Measurements from ENCODE around the gene PRDM16.

The PRDM16 gene

GRCh38 chr1:3397311-3397710 lies 328.3 kb downstream of the PRDM16 start:
- H3K4me3 ChIP-seq (ENCODE audit: low read length, poor library complexity, severe bottlenecking) = no peak overlapping the region
- TF ChIP-seq EZH2phosphoT487 (IDR thresholded peaks at IDR 0.05; ENCODE audit: borderline replicate concordance) (no peak), CTCF (conservative IDR thresholded peaks at IDR 0.05; ENCODE audit: low read length) (no peak)
- no peaks in the 10 kb centered on the region for H3F3A ChIP-seq (ENCODE audit: low read depth)
- no peak overlapping the region for H3K4me2 ChIP-seq (ENCODE audit: low read depth, low read length, poor library complexity, severe bottlenecking)
- H3K9me3 ChIP-seq (ENCODE audit: insufficient read depth, low read depth, low read length) = no peaks in the 10 kb centered on the region
- no peaks in the 10 kb centered on the region for H3K9me2 ChIP-seq (replicated peaks; ENCODE audit: low read depth, low read length)
- no peak overlapping the region for H2AFZ ChIP-seq (ENCODE audit: low read length)
- H3K27me3 ChIP-seq (ENCODE audit: insufficient read depth, low read length, poor library complexity, severe bottlenecking) = no peaks in the 10 kb centered on the region
- H4K20me1 ChIP-seq (ENCODE audit: insufficient read depth, low read length, poor library complexity, severe bottlenecking) = no peaks in the 10 kb centered on the region
- H3K79me2 ChIP-seq (ENCODE audit: insufficient read depth, low read length) = no peaks in the 10 kb centered on the region
- peaks cover 4% of the 10 kb centered on the region; the same call in 1 of the 2 replicates for H3K36me3 ChIP-seq (ENCODE audit: insufficient read depth, low read length)
- no peak overlapping the region for H3K9ac ChIP-seq (ENCODE audit: low read depth, low read length, poor library complexity, severe bottlenecking)
- H3K4me1 ChIP-seq (ENCODE audit: insufficient read depth, low read length, poor library complexity, severe bottlenecking) = no peaks in the 10 kb centered on the region

GRCh38 chr1:3398396-3399140 lies 329.6 kb downstream of the PRDM16 start:
- Histone ChIP-seq H3K27me3 (ENCODE audit: insufficient read depth, low read length, poor library complexity, severe bottlenecking) (no peaks in the 10 kb centered on the region), H3K9me2 (replicated peaks; ENCODE audit: low read depth, low read length) (no peaks in the 10 kb centered on the region), H3K4me3 (ENCODE audit: low read length, poor library complexity, severe bottlenecking) (no peak overlapping the region), H3K36me3 (ENCODE audit: insufficient read depth, low read length) (peaks cover 4% of the 10 kb centered on the region; the same call in 1 of the 2 replicates), H3K79me2 (ENCODE audit: insufficient read depth, low read length) (no peaks in the 10 kb centered on the region), H3K9me3 (ENCODE audit: insufficient read depth, low read depth, low read length) (no peaks in the 10 kb centered on the region), H4K20me1 (ENCODE audit: insufficient read depth, low read length, poor library complexity, severe bottlenecking) (no peaks in the 10 kb centered on the region), H2AFZ (ENCODE audit: low read length) (no peak overlapping the region), H3F3A (ENCODE audit: low read depth) (no peaks in the 10 kb centered on the region), H3K4me2 (ENCODE audit: low read depth, low read length, poor library complexity, severe bottlenecking) (no peak overlapping the region), H3K4me1 (ENCODE audit: insufficient read depth, low read length, poor library complexity, severe bottlenecking) (no peaks in the 10 kb centered on the region), H3K9ac (ENCODE audit: low read depth, low read length, poor library complexity, severe bottlenecking) (no peak overlapping the region)
- TF ChIP-seq EZH2phosphoT487 (IDR thresholded peaks at IDR 0.05; ENCODE audit: borderline replicate concordance) = no peak
- TF ChIP-seq CTCF (conservative IDR thresholded peaks at IDR 0.05; ENCODE audit: low read length) = no peak

- no peaks in the 10 kb centered on the region for H4K20me1 ChIP-seq (ENCODE audit: insufficient read depth, low read length, poor library complexity, severe bottlenecking)
- no peaks in the 10 kb centered on the region for H3F3A ChIP-seq (ENCODE audit: low read depth)
- no peaks in the 10 kb centered on the region for H3K27me3 ChIP-seq (ENCODE audit: insufficient read depth, low read length, poor library complexity, severe bottlenecking)
- peaks cover 4% of the 10 kb centered on the region; the same call in 1 of the 2 replicates for H3K36me3 ChIP-seq (ENCODE audit: insufficient read depth, low read length)
- no peaks in the 10 kb centered on the region for H3K9me2 ChIP-seq (replicated peaks; ENCODE audit: low read depth, low read length)
- H3K4me2 ChIP-seq (ENCODE audit: low read depth, low read length, poor library complexity, severe bottlenecking) = no peak overlapping the region
- no peak overlapping the region for H2AFZ ChIP-seq (ENCODE audit: low read length)
- H3K9ac ChIP-seq (ENCODE audit: low read depth, low read length, poor library complexity, severe bottlenecking) = no peak overlapping the region
- no peaks in the 10 kb centered on the region for H3K9me3 ChIP-seq (ENCODE audit: insufficient read depth, low read depth, low read length)
- H3K4me1 ChIP-seq (ENCODE audit: insufficient read depth, low read length, poor library complexity, severe bottlenecking) = no peaks in the 10 kb centered on the region
- H3K79me2 ChIP-seq (ENCODE audit: insufficient read depth, low read length) = no peaks in the 10 kb centered on the region
- no peak for TF ChIP-seq EZH2phosphoT487 (IDR thresholded peaks at IDR 0.05; ENCODE audit: borderline replicate concordance)
- TF ChIP-seq CTCF (conservative IDR thresholded peaks at IDR 0.05; ENCODE audit: low read length) = no peak
- no peak overlapping the region for H3K4me3 ChIP-seq (ENCODE audit: low read length, poor library complexity, severe bottlenecking)
Measured at GRCh38 chr1:3399732-3400131, 330.7 kb downstream of the PRDM16 start.
